Panc1 (cell line): ENCODE results near the gene GAGE12J.

Experiments
- CTCF ChIP-seq: fragments of 450-650 bp; IDR thresholded peaks from 2 replicates; pipeline ENCODE4 v1.5.1; 2017; ENCODE audit warnings: mild to moderate bottlenecking
- POLR2AphosphoS5 ChIP-seq: IDR thresholded peaks from 2 replicates; pipeline ENCODE4 v1.6.1; 2012; ENCODE audit warnings: mild to moderate bottlenecking, low read depth, low read length, moderate library complexity
- SIN3A ChIP-seq: IDR thresholded peaks from 2 replicates; pipeline ENCODE4 v1.6.1; 2012; ENCODE audit warnings: low read depth, mild to moderate bottlenecking, low read length, moderate library complexity, borderline replicate concordance; ENCODE audit not compliant: insufficient read depth

- TF ChIP-seq CTCF, result no peak
- no peak for TF ChIP-seq POLR2AphosphoS5
- no peak for TF ChIP-seq SIN3A
Observed at GRCh38 chrX:49272421-49272820, 49.4 kb upstream of the GAGE12J start.
